ENCODE measurements around the gene IRX4. TPM values are rescaled to one million over a fixed set of nuclear protein-coding genes. Genes with fewer than 3 reads are reported as not detected.
A peak's percentile ranks its signal among the peaks of the same experiment; 100 is the strongest.
"Not testable (repeated sequence)": the region's sequence is repeated elsewhere in the genome, so short reads cannot be mapped to it uniquely, and the experiment has no call there.

The IRX4 gene
- total RNA-seq, 1 donor from 2014 or later, result not detected

GRCh38 chr5:1847056-1847455 lies 35.7 kb downstream of the IRX4 start:
- H3K36me3 ChIP-seq, result no peaks in the 10 kb centered on the region
- H3K4me3 ChIP-seq, result no peak overlapping the region
- no peak for ATAC-seq
- no peak overlapping the region for H3K27ac ChIP-seq
- H3K9me3 ChIP-seq, result no peaks in the 10 kb centered on the region
- DNase-seq, result peak; percentile 9
- no peaks in the 10 kb centered on the region for H3K4me1 ChIP-seq
- intact Hi-C loops (cut with DNase I), result no loop called here
- peaks cover 46% of the 10 kb centered on the region for H3K27me3 ChIP-seq (ENCODE audit: low read depth)
- TF ChIP-seq, protein P1, sequence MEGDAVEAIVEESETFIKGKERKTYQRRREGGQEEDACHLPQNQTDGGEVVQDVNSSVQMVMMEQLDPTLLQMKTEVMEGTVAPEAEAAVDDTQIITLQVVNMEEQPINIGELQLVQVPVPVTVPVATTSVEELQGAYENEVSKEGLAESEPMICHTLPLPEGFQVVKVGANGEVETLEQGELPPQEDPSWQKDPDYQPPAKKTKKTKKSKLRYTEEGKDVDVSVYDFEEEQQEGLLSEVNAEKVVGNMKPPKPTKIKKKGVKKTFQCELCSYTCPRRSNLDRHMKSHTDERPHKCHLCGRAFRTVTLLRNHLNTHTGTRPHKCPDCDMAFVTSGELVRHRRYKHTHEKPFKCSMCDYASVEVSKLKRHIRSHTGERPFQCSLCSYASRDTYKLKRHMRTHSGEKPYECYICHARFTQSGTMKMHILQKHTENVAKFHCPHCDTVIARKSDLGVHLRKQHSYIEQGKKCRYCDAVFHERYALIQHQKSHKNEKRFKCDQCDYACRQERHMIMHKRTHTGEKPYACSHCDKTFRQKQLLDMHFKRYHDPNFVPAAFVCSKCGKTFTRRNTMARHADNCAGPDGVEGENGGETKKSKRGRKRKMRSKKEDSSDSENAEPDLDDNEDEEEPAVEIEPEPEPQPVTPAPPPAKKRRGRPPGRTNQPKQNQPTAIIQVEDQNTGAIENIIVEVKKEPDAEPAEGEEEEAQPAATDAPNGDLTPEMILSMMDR (IDR thresholded peaks at IDR 0.05), result no peak

- peak; percentile 31 for DNase-seq
- H3K27me3 ChIP-seq (ENCODE audit: low read depth), result peaks cover 46% of the 10 kb centered on the region
Observed at GRCh38 chr5:1846583-1846982, 36.1 kb downstream of the IRX4 start.

GRCh38 chr5:1845696-1846095 lies 37.0 kb downstream of the IRX4 start:
- Histone ChIP-seq H3K9me3 (no peaks in the 10 kb centered on the region), H3K27me3 (ENCODE audit: low read depth) (peaks cover 46% of the 10 kb centered on the region), H3K27ac (no peak overlapping the region), H3K4me3 (no peak overlapping the region), H3K36me3 (no peaks in the 10 kb centered on the region), H3K4me1 (no peaks in the 10 kb centered on the region)
- TF ChIP-seq, protein P1 (IDR thresholded peaks at IDR 0.05), result no peak
- ATAC-seq (no peak), DNase-seq (no peak)
- intact Hi-C loops (cut with DNase I), result no loop called here

More at GRCh38 chr5:1846583-1846982, 36.1 kb downstream of the IRX4 start:
- H3K4me1 ChIP-seq, result no peaks in the 10 kb centered on the region
- TF ChIP-seq, protein P1 (IDR thresholded peaks at IDR 0.05), result no peak
- intact Hi-C loops (cut with DNase I), result no loop called here
- no peaks in the 10 kb centered on the region for H3K9me3 ChIP-seq
- no peak overlapping the region for H3K27ac ChIP-seq
- no peaks in the 10 kb centered on the region for H3K36me3 ChIP-seq
- peak in 1 of 2 donors; percentile 27 for ATAC-seq
- no peak overlapping the region for H3K4me3 ChIP-seq

DNA sequence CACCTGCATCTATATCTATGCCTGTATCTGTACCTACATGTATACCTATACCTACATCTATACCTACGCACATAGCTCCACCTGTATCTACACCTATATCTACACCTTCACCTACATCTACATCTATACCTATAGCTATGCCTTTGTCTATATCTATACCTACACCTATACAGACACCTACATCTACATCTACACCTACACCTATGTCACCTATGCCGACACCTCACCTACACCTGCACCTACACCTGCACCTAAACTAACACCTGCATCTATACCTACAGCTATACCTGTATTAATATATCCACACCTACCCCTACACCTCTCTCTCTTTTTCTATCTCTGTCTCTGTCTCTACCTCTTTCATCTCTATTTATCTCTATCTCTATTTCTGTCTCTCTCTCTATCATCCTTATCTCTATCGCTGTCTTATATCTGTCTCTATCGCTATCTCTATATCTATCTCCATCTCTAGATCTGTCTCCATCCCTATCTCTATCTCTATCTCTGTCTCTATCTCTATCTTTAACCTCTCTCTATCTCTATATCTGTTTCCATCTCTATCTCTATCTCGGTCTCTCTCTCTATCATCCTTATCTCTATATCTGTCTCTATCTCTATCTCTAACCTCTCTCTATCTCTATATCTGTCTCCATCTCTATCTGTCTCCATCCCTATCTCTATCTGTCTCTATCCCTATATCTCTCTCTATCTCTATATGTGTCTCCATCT lies 37.9 kb downstream of the IRX4 start:
- peaks cover 44% of the 10 kb centered on the region for H3K27me3 ChIP-seq (ENCODE audit: low read depth)
- H3K4me1 ChIP-seq, result no peaks in the 10 kb centered on the region
- no peak overlapping the region for H3K4me3 ChIP-seq
- TF ChIP-seq, protein P1 (IDR thresholded peaks at IDR 0.05), result no peak
- no peaks in the 10 kb centered on the region for H3K36me3 ChIP-seq
- no peak for DNase-seq
- H3K9me3 ChIP-seq, result no peaks in the 10 kb centered on the region
- no peak overlapping the region for H3K27ac ChIP-seq
- intact Hi-C loops (cut with DNase I), result no loop called here
- ATAC-seq, result no peak

- H3K4me1 ChIP-seq; DNase-seq; intact Hi-C loops (cut with DNase I); H3K36me3 ChIP-seq; ATAC-seq; H3K4me3 ChIP-seq; H3K9me3 ChIP-seq; H3K27ac ChIP-seq: not testable (repeated sequence)
- peaks cover 37% of the 10 kb centered on the region for H3K27me3 ChIP-seq (ENCODE audit: low read depth)
Observed at GRCh38 chr5:1843761-1844160, 39.0 kb downstream of the IRX4 start.

- intact Hi-C loops (cut with DNase I), result no loop called here
- TF ChIP-seq, protein P1 (IDR thresholded peaks at IDR 0.05), result no peak
- Histone ChIP-seq H3K36me3 (no peaks in the 10 kb centered on the region), H3K4me3 (no peak overlapping the region), H3K4me1 (no peaks in the 10 kb centered on the region), H3K9me3 (no peaks in the 10 kb centered on the region), H3K27me3 (ENCODE audit: low read depth) (peaks cover 47% of the 10 kb centered on the region), H3K27ac (no peak overlapping the region)
- ATAC-seq, result no peak
- no peak for DNase-seq
Observed at GRCh38 chr5:1842004-1842819, 40.5 kb downstream of the IRX4 start.
